IPS-18a (cell line): ENCODE measurements around the gene ZNF878.

Source experiments
- H3K27ac ChIP-seq: one replicate; pipeline ENCODE4 v1.5.1; 2013; ENCODE audit warnings: low read length
- H3K27me3 ChIP-seq: one replicate; pipeline ENCODE4 v1.6.1; 2013; ENCODE audit warnings: mild to moderate bottlenecking, low read length; ENCODE audit not compliant: control insufficient read depth, insufficient read depth
- H3K36me3 ChIP-seq: one replicate; pipeline ENCODE4 v1.6.1; 2013; ENCODE audit warnings: low read depth, low read length; ENCODE audit not compliant: control insufficient read depth
- H3K4me1 ChIP-seq: one replicate; pipeline ENCODE4 v1.6.1; 2013; ENCODE audit warnings: low read depth, low read length; ENCODE audit not compliant: control insufficient read depth
- H3K4me3 ChIP-seq: one replicate; pipeline ENCODE4 v1.5.1; 2013; ENCODE audit warnings: low read length
- H3K9ac ChIP-seq: one replicate; pipeline ENCODE4 v1.6.1; 2013; ENCODE audit warnings: mild to moderate bottlenecking, low read length, moderate library complexity
- H3K9me3 ChIP-seq: one replicate; pipeline ENCODE4 v1.6.1; 2013; ENCODE audit warnings: low read depth, low read length; ENCODE audit not compliant: control insufficient read depth

ZNF878 gene

DNA sequence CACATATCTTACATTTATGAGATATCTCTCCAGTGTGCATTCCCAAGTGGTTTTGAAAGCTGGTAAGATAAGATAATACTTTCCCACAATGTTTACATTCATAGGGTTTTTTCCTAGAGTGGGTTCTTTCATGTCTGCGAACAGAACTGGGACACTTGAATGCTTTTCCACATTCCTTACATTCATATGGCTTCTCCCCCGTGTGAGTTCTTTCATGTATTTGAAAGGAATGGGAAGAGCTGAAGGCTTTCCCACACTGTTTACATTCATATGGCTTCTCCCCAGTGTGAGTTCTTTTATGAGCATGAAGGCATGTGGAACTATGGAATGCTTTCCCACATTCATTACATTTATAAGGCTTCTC, 37.0 kb downstream of the ZNF878 start:
- no peaks in the 10 kb centered on the region for H3K4me1 ChIP-seq
- peaks cover 64% of the 10 kb centered on the region for H3K9me3 ChIP-seq
- no peak overlapping the region for H3K27ac ChIP-seq
- H3K4me3 ChIP-seq = no peak overlapping the region
- H3K36me3 ChIP-seq = peaks cover 37% of the 10 kb centered on the region
- H3K9ac ChIP-seq = no peak overlapping the region
- H3K27me3 ChIP-seq = no peaks in the 10 kb centered on the region

DNA sequence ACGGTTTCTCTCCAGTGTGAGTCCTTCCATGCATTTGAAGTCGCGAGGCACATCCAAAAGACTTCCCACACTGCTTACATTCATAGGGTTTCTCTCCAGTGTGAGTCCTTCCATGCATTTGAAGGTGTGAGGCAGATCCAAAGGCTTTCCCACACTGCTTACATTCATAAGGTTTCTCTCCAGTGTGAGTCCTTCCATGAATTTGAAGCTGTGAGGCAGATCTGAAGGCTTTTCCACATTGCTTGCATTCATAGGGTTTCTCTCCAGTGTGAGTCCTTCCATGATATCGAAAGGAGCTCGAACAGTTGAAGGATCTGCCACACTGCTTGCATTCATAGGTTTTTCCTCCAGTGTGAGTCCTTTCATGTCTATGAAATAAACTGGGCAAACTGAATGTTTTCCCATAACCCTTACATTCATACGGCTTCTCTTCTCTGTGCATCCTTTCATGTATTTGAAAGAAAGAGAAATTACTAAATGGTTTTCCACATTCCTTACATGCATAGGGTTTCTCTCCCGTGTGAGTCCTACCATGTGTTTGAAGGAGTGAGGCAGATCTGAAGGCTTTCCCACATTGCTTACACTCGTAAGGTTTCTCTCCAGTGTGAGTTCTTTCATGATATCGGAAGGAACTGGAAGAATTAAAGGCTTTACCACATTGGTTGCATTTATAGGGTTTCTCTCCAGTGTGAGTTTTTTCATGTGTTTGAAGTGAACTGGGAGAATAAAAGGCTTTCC, 37.6 kb downstream of the ZNF878 start:
- Histone ChIP-seq H3K27me3 (no peaks in the 10 kb centered on the region), H3K27ac (no peak overlapping the region), H3K4me3 (no peak overlapping the region), H3K9ac (no peak overlapping the region), H3K4me1 (no peaks in the 10 kb centered on the region), H3K36me3 (peaks cover 37% of the 10 kb centered on the region), H3K9me3 (peaks cover 64% of the 10 kb centered on the region)

DNA sequence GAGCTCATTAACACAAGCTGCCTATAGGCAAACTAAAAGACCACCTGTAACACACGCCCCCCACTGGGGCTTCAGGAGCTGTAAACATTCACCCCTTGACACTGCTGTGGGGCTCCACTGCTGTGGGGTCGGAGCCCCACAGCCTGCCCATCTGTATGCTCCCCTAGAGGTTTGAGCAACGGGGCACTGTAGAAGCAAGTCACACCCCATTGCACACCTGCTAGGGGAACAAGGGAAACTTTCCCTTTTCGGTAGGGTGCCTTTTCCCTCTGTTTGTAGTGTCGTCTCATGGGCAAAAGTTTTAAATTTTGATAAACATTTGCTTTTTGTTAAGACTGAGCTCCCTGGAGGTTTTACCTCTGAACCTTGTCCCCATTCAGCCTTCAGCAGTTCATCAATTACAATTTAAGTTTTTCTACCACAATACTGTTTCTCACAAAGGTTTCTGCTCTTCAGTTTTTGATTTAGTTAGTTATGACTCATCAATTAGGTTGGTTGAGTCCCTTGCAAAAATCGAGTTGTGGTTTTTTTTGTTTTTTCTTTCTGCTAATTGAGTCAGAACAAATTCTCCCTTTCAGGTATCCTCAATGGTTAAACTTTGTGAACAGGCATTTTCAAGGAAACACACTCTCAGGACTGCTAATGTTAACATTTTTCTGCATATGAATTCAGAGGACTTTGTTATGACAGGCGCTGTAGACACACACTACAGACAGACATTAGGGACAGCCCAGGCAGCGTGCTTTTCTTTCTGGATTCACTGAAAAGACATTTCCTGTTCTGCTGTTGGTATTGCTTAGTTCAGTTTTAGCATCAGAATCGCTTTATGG, 52.4 kb downstream of the ZNF878 start:
- Histone ChIP-seq H3K9me3 (no peaks in the 10 kb centered on the region), H3K4me1 (no peaks in the 10 kb centered on the region), H3K36me3 (peaks cover 3% of the 10 kb centered on the region), H3K4me3 (no peak overlapping the region), H3K27me3 (no peaks in the 10 kb centered on the region), H3K9ac (no peak overlapping the region), H3K27ac (no peak overlapping the region)

DNA sequence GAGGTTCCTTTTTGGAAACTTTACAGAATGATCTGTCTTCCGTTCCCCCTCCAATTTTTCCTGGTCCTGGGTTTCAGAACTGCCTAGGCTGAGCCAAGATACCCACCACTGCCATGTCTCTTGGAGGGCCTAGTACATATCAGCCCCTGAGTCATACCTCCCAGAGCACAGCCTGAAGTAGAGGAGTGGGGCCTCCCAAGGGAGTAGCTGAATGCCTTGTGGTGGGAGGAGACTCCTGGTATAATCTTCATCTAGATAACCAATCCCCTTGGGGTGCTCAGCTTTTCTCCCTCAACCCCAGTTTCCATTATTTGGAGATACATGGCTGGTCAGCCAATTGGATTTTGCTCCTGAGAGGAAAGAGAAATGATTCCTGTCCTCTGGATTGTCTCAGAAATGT, 57.6 kb downstream of the ZNF878 start:
- peaks cover 3% of the 10 kb centered on the region for H3K4me1 ChIP-seq
- H3K9me3 ChIP-seq = no peaks in the 10 kb centered on the region
- H3K27me3 ChIP-seq = no peaks in the 10 kb centered on the region
- H3K27ac ChIP-seq = no peak overlapping the region
- no peaks in the 10 kb centered on the region for H3K36me3 ChIP-seq
- H3K4me3 ChIP-seq = no peak overlapping the region
- H3K9ac ChIP-seq = no peak overlapping the region
